Measurements from ENCODE around the gene SPON1. TPM values are rescaled to one million over a fixed set of nuclear protein-coding genes. Genes with fewer than 3 reads are reported as not detected.

SPON1 gene
- total and polyA plus RNA-seq, 2 of the 8 experiments (the other 6 are each of a cell fraction or from before 2014, with no cell fraction given) = 1.5 to 5.4 TPM

DNA sequence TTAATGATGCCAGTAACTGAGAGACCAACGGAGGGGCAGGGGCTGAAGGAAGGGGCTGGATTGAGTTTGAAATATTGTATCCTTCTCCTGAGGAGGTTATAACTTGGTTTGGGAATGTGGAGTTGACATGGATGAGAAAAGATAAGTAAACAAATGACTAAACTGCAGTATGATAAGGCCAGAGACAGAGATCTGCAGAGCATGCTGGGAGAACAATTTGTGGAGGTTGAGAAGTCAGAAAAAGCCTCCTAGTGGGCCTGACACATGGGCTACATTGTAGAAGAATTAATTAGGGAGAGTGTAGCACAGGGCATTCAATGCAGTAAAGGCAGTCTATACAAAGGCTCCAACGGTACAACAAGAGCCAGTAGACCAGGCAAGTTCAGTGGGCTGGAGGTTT, 55.9 kb downstream of the SPON1 start (continued):
- TF ChIP-seq BACH1 (IDR thresholded peaks at IDR 0.05; ENCODE audit: low read length) = no peak
